ENCODE measurements around the gene ZNF473. TPM values are rescaled to one million over a fixed set of nuclear protein-coding genes. Genes with fewer than 3 reads are reported as not detected.
A peak's percentile ranks its signal among the peaks of the same experiment; 100 is the strongest.

Gene ZNF473
- total and polyA plus RNA-seq, 2 of the 13 experiments (the other 11 are each of a cell fraction or from before 2014, with no cell fraction given) = 5.8 to 11.9 TPM

DNA sequence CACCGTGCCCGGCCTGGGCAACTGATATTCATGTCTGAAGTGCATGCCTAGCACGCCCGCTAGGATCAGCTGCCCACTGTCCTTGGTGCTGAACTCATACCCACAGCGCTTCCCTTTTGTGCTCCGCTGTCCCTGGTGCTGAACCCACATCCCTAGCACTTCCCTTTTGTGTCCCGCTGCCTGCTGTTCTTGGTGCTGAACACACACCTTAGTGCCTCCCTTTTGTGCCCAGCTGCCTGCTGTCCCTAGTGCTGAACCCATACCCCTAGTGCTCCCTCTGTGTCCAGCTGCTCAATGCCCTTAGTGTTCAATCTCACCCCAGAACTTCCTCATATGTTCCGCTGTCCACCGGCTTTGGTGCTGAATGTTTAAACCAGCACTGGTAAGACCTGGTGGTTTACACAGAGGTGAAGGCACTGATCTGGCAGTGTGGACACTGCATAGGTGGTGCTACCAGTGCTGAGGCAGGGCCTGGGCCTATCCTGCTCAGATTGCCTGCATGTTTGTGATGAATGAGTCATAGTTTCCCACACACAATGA, 38.6 kb upstream of the ZNF473 start (continued):
- TF ChIP-seq, protein P1, sequence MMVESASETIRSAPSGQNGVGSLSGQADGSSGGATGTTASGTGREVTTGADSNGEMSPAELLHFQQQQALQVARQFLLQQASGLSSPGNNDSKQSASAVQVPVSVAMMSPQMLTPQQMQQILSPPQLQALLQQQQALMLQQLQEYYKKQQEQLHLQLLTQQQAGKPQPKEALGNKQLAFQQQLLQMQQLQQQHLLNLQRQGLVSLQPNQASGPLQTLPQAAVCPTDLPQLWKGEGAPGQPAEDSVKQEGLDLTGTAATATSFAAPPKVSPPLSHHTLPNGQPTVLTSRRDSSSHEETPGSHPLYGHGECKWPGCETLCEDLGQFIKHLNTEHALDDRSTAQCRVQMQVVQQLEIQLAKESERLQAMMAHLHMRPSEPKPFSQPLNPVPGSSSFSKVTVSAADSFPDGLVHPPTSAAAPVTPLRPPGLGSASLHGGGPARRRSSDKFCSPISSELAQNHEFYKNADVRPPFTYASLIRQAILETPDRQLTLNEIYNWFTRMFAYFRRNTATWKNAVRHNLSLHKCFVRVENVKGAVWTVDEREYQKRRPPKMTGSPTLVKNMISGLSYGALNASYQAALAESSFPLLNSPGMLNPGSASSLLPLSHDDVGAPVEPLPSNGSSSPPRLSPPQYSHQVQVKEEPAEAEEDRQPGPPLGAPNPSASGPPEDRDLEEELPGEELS (CRISPR knock-in tag; IDR thresholded peaks at IDR 0.05) = peak; percentile 95
- TF ChIP-seq SP4 (CRISPR knock-in tag; IDR thresholded peaks at IDR 0.05) = peak; percentile 99
- TF ChIP-seq FOXJ3 (CRISPR knock-in tag; IDR thresholded peaks at IDR 0.05; ENCODE audit: borderline replicate concordance) = peak; percentile 95
- peak; percentile 95 for TF ChIP-seq MTA3 (CRISPR knock-in tag; IDR thresholded peaks at IDR 0.05)
- TF ChIP-seq, protein P2, sequence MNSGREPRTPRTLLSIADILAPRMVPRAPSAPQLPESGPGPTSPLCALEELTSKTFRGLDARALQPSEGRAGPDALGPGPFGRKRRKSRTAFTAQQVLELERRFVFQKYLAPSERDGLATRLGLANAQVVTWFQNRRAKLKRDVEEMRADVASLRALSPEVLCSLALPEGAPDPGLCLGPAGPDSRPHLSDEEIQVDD (CRISPR knock-in tag; IDR thresholded peaks at IDR 0.05; ENCODE audit: borderline replicate concordance) = peak; percentile 100
- peak; percentile 83 for TF ChIP-seq ZNF121 (CRISPR knock-in tag; IDR thresholded peaks at IDR 0.05)
- peak; percentile 81 for TF ChIP-seq MAFG (CRISPR knock-in tag; IDR thresholded peaks at IDR 0.05)
- peak; percentile 100 for TF ChIP-seq ZMAT3 (CRISPR knock-in tag; conservative IDR thresholded peaks at IDR 0.05)
- TF ChIP-seq, protein P3, sequence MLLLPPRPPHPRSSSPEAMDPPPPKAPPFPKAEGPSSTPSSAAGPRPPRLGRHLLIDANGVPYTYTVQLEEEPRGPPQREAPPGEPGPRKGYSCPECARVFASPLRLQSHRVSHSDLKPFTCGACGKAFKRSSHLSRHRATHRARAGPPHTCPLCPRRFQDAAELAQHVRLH (CRISPR knock-in tag; IDR thresholded peaks at IDR 0.05; ENCODE audit: borderline replicate concordance, low read depth) = peak; percentile 100
- peak; percentile 98 for TF ChIP-seq MTF2 (CRISPR knock-in tag; IDR thresholded peaks at IDR 0.05; ENCODE audit: borderline replicate concordance)
- no peak for TF ChIP-seq MBD4 (IDR thresholded peaks at IDR 0.05; ENCODE audit: borderline replicate concordance, low read length)
- TF ChIP-seq, protein P4, sequence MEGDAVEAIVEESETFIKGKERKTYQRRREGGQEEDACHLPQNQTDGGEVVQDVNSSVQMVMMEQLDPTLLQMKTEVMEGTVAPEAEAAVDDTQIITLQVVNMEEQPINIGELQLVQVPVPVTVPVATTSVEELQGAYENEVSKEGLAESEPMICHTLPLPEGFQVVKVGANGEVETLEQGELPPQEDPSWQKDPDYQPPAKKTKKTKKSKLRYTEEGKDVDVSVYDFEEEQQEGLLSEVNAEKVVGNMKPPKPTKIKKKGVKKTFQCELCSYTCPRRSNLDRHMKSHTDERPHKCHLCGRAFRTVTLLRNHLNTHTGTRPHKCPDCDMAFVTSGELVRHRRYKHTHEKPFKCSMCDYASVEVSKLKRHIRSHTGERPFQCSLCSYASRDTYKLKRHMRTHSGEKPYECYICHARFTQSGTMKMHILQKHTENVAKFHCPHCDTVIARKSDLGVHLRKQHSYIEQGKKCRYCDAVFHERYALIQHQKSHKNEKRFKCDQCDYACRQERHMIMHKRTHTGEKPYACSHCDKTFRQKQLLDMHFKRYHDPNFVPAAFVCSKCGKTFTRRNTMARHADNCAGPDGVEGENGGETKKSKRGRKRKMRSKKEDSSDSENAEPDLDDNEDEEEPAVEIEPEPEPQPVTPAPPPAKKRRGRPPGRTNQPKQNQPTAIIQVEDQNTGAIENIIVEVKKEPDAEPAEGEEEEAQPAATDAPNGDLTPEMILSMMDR (CRISPR knock-in tag; IDR thresholded peaks at IDR 0.05) = peak; percentile 32; the same call in 1 of the 2 replicates
- TF ChIP-seq POLR2AphosphoS2 (IDR thresholded peaks at IDR 0.05; ENCODE audit: low read depth, low read length) = no peak
- TF ChIP-seq MBNL3 (CRISPR knock-in tag; conservative IDR thresholded peaks at IDR 0.05) = 0 out of 2 replicates have a peak, but pooled peaks have one; percentile 57
- peak; percentile 100 for TF ChIP-seq EED (CRISPR knock-in tag; IDR thresholded peaks at IDR 0.05)
- TF ChIP-seq, protein P5, sequence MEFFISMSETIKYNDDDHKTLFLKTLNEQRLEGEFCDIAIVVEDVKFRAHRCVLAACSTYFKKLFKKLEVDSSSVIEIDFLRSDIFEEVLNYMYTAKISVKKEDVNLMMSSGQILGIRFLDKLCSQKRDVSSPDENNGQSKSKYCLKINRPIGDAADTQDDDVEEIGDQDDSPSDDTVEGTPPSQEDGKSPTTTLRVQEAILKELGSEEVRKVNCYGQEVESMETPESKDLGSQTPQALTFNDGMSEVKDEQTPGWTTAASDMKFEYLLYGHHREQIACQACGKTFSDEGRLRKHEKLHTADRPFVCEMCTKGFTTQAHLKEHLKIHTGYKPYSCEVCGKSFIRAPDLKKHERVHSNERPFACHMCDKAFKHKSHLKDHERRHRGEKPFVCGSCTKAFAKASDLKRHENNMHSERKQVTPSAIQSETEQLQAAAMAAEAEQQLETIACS (CRISPR knock-in tag; IDR thresholded peaks at IDR 0.05) = peak; percentile 83
- TF ChIP-seq, protein P6, sequence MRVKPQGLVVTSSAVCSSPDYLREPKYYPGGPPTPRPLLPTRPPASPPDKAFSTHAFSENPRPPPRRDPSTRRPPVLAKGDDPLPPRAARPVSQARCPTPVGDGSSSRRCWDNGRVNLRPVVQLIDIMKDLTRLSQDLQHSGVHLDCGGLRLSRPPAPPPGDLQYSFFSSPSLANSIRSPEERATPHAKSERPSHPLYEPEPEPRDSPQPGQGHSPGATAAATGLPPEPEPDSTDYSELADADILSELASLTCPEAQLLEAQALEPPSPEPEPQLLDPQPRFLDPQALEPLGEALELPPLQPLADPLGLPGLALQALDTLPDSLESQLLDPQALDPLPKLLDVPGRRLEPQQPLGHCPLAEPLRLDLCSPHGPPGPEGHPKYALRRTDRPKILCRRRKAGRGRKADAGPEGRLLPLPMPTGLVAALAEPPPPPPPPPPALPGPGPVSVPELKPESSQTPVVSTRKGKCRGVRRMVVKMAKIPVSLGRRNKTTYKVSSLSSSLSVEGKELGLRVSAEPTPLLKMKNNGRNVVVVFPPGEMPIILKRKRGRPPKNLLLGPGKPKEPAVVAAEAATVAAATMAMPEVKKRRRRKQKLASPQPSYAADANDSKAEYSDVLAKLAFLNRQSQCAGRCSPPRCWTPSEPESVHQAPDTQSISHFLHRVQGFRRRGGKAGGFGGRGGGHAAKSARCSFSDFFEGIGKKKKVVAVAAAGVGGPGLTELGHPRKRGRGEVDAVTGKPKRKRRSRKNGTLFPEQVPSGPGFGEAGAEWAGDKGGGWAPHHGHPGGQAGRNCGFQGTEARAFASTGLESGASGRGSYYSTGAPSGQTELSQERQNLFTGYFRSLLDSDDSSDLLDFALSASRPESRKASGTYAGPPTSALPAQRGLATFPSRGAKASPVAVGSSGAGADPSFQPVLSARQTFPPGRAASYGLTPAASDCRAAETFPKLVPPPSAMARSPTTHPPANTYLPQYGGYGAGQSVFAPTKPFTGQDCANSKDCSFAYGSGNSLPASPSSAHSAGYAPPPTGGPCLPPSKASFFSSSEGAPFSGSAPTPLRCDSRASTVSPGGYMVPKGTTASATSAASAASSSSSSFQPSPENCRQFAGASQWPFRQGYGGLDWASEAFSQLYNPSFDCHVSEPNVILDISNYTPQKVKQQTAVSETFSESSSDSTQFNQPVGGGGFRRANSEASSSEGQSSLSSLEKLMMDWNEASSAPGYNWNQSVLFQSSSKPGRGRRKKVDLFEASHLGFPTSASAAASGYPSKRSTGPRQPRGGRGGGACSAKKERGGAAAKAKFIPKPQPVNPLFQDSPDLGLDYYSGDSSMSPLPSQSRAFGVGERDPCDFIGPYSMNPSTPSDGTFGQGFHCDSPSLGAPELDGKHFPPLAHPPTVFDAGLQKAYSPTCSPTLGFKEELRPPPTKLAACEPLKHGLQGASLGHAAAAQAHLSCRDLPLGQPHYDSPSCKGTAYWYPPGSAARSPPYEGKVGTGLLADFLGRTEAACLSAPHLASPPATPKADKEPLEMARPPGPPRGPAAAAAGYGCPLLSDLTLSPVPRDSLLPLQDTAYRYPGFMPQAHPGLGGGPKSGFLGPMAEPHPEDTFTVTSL (CRISPR knock-in tag; IDR thresholded peaks at IDR 0.05; ENCODE audit: borderline replicate concordance) = peak; percentile 98
- TF ChIP-seq ZNF484 (CRISPR knock-in tag; IDR thresholded peaks at IDR 0.05; ENCODE audit: borderline replicate concordance, low read depth) = peak; percentile 100; the same call in 1 of the 2 replicates
